Measurements from ENCODE around the gene NFX1.

NFX1 gene

DNA sequence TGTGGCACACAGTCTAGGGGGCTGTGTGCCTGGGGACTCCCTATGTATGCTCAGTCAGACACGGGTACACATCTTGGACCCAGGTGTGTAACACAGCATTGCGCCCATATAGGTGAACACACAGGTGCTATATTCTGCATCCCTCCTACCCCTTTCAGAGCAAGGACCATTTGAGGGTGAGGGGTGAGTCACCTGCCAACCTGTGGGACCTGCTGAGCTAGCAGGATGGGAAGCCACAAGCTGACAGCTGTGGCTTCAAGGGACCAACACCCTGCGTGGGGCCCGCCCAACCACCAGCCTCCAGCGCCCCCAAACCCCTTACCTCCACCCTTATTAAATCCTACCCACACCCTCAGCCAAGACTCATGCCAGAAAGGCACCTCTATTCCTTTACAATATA is 126.7 kb downstream of the NFX1 start:
- TF ChIP-seq SNAI2 (CRISPR knock-in tag; IDR thresholded peaks at IDR 0.05) (no peak), OSR1 (CRISPR knock-in tag; IDR thresholded peaks at IDR 0.05) (no peak), ARNTL (CRISPR knock-in tag; IDR thresholded peaks at IDR 0.05; ENCODE audit: borderline replicate concordance, low read depth) (no peak), ZC3H10 (CRISPR knock-in tag; IDR thresholded peaks at IDR 0.05) (no peak), ZFP30 (CRISPR knock-in tag; IDR thresholded peaks at IDR 0.05) (no peak), RARB (CRISPR knock-in tag; IDR thresholded peaks at IDR 0.05) (no peak), ESRRG (CRISPR knock-in tag; IDR thresholded peaks at IDR 0.05) (no peak), PPARA (CRISPR knock-in tag; IDR thresholded peaks at IDR 0.05; ENCODE audit: borderline replicate concordance) (no peak), TCF4 (CRISPR knock-in tag; IDR thresholded peaks at IDR 0.05; ENCODE audit: borderline replicate concordance) (no peak), ZNF8 (CRISPR knock-in tag; IDR thresholded peaks at IDR 0.05) (no peak), ZFP3 (CRISPR knock-in tag; IDR thresholded peaks at IDR 0.05) (no peak), BACH2 (CRISPR knock-in tag; IDR thresholded peaks at IDR 0.05; ENCODE audit: borderline replicate concordance) (no peak), GLIS3 (CRISPR knock-in tag; IDR thresholded peaks at IDR 0.05) (no peak), TOX (CRISPR knock-in tag; IDR thresholded peaks at IDR 0.05; ENCODE audit: borderline replicate concordance) (no peak)
- TF ChIP-seq, protein P1, sequence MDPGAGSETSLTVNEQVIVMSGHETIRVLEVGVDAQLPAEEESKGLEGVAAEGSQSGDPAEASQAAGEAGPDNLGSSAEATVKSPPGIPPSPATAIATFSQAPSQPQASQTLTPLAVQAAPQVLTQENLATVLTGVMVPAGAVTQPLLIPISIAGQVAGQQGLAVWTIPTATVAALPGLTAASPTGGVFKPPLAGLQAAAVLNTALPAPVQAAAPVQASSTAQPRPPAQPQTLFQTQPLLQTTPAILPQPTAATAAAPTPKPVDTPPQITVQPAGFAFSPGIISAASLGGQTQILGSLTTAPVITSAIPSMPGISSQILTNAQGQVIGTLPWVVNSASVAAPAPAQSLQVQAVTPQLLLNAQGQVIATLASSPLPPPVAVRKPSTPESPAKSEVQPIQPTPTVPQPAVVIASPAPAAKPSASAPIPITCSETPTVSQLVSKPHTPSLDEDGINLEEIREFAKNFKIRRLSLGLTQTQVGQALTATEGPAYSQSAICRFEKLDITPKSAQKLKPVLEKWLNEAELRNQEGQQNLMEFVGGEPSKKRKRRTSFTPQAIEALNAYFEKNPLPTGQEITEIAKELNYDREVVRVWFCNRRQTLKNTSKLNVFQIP (CRISPR knock-in tag; IDR thresholded peaks at IDR 0.05; ENCODE audit: borderline replicate concordance, low read depth): no peak
- TF ChIP-seq, protein P2, sequence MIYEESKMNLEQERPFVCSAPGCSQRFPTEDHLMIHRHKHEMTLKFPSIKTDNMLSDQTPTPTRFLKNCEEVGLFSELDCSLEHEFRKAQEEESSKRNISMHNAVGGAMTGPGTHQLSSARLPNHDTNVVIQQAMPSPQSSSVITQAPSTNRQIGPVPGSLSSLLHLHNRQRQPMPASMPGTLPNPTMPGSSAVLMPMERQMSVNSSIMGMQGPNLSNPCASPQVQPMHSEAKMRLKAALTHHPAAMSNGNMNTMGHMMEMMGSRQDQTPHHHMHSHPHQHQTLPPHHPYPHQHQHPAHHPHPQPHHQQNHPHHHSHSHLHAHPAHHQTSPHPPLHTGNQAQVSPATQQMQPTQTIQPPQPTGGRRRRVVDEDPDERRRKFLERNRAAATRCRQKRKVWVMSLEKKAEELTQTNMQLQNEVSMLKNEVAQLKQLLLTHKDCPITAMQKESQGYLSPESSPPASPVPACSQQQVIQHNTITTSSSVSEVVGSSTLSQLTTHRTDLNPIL (CRISPR knock-in tag; IDR thresholded peaks at IDR 0.05; ENCODE audit: low read depth): no peak
- TF ChIP-seq, protein P3, sequence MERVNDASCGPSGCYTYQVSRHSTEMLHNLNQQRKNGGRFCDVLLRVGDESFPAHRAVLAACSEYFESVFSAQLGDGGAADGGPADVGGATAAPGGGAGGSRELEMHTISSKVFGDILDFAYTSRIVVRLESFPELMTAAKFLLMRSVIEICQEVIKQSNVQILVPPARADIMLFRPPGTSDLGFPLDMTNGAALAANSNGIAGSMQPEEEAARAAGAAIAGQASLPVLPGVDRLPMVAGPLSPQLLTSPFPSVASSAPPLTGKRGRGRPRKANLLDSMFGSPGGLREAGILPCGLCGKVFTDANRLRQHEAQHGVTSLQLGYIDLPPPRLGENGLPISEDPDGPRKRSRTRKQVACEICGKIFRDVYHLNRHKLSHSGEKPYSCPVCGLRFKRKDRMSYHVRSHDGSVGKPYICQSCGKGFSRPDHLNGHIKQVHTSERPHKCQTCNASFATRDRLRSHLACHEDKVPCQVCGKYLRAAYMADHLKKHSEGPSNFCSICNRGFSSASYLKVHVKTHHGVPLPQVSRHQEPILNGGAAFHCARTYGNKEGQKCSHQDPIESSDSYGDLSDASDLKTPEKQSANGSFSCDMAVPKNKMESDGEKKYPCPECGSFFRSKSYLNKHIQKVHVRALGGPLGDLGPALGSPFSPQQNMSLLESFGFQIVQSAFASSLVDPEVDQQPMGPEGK (CRISPR knock-in tag; IDR thresholded peaks at IDR 0.05; ENCODE audit: borderline replicate concordance): no peak
- no peak for ATAC-seq

DNA sequence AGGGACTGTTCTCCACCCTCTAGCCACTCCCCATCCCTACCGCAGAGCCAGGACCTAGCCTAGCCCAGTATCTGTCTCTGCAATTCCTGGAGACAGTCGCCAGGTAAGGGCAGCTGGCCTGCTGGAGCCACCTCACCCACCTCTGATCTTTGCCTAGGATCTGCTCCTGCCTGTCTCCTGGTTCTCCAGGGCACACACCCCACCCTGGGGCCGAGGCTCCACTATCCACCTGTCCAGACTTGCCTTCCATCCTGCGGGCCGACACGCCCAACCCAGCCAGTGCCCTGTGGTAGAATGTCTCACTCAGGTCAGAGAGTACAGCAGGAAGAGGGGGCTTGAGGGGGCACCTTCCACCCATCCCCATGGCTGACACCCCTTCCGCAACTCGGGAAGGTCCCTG is 127.8 kb downstream of the NFX1 start:
- no peak for ATAC-seq
- no peak for TF ChIP-seq ZFP30 (CRISPR knock-in tag; IDR thresholded peaks at IDR 0.05)
- no peak for TF ChIP-seq GLIS3 (CRISPR knock-in tag; IDR thresholded peaks at IDR 0.05)
- TF ChIP-seq TCF4 (CRISPR knock-in tag; IDR thresholded peaks at IDR 0.05; ENCODE audit: borderline replicate concordance): no peak
- TF ChIP-seq, protein P2 (CRISPR knock-in tag; IDR thresholded peaks at IDR 0.05; ENCODE audit: low read depth): no peak
- TF ChIP-seq, protein P4, sequence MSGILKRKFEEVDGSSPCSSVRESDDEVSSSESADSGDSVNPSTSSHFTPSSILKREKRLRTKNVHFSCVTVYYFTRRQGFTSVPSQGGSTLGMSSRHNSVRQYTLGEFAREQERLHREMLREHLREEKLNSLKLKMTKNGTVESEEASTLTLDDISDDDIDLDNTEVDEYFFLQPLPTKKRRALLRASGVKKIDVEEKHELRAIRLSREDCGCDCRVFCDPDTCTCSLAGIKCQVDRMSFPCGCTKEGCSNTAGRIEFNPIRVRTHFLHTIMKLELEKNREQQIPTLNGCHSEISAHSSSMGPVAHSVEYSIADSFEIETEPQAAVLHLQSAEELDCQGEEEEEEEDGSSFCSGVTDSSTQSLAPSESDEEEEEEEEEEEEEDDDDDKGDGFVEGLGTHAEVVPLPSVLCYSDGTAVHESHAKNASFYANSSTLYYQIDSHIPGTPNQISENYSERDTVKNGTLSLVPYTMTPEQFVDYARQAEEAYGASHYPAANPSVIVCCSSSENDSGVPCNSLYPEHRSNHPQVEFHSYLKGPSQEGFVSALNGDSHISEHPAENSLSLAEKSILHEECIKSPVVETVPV (CRISPR knock-in tag; IDR thresholded peaks at IDR 0.05): no peak
- TF ChIP-seq ZC3H10 (CRISPR knock-in tag; IDR thresholded peaks at IDR 0.05): no peak
- TF ChIP-seq OSR1 (CRISPR knock-in tag; IDR thresholded peaks at IDR 0.05): no peak
- TF ChIP-seq, protein P1 (CRISPR knock-in tag; IDR thresholded peaks at IDR 0.05; ENCODE audit: borderline replicate concordance, low read depth): no peak
- TF ChIP-seq ZNF8 (CRISPR knock-in tag; IDR thresholded peaks at IDR 0.05): no peak
- TF ChIP-seq CSDC2 (CRISPR knock-in tag; IDR thresholded peaks at IDR 0.05): no peak
- no peak for TF ChIP-seq RARB (CRISPR knock-in tag; IDR thresholded peaks at IDR 0.05)
- TF ChIP-seq SNAI2 (CRISPR knock-in tag; IDR thresholded peaks at IDR 0.05): no peak
- TF ChIP-seq TOX (CRISPR knock-in tag; IDR thresholded peaks at IDR 0.05; ENCODE audit: borderline replicate concordance): no peak

DNA sequence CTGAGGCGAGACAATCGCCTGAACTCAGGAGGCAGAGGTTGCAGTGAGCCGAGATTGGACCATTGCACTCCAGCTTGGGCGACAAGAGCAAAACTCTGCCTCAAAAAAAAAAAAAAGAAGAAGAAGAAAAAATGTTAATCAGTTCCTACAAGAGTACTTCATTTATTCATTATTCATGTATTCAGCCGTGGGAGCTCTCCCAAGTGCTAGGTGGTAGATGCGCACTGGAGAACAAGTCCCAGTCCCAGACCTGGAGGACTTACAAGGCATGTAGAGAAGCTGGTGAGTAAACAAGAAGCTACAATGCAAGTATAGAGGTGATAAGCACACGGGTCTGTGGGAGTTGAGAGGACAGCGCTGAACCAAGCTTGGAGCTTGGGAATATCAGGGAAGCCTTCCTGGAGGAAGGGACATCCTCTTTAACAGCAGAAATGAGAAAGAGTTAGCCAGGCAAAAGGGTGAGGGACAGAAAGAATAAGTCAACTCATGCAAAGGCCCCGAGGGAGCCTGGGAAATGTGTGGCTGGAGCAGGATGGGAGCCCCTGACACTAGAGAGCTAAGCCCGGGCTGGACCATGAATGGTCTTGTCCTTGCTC is 129.5 kb downstream of the NFX1 start:
- ATAC-seq: no peak
- no peak for TF ChIP-seq ZNF565 (CRISPR knock-in tag; conservative IDR thresholded peaks at IDR 0.05; ENCODE audit: low read depth)
- TF ChIP-seq ZFP30 (CRISPR knock-in tag; IDR thresholded peaks at IDR 0.05): no peak
- TF ChIP-seq TCF4 (CRISPR knock-in tag; IDR thresholded peaks at IDR 0.05; ENCODE audit: borderline replicate concordance): no peak
- TF ChIP-seq ZFP3 (CRISPR knock-in tag; IDR thresholded peaks at IDR 0.05): no peak
- TF ChIP-seq, protein P4 (CRISPR knock-in tag; IDR thresholded peaks at IDR 0.05): no peak
- TF ChIP-seq OSR1 (CRISPR knock-in tag; IDR thresholded peaks at IDR 0.05): no peak
- no peak for TF ChIP-seq ZNF70 (CRISPR knock-in tag; IDR thresholded peaks at IDR 0.05)
- no peak for TF ChIP-seq BACH2 (CRISPR knock-in tag; IDR thresholded peaks at IDR 0.05; ENCODE audit: borderline replicate concordance)
- TF ChIP-seq ESRRG (CRISPR knock-in tag; IDR thresholded peaks at IDR 0.05): no peak
- no peak for TF ChIP-seq ZNF8 (CRISPR knock-in tag; IDR thresholded peaks at IDR 0.05)

Data from SK-N-SH treated with all-trans-retinoic acid at 6 μM for 48 hours (cell line).